ENCODE measurements around the gene CARHSP1.

Gene CARHSP1

DNA sequence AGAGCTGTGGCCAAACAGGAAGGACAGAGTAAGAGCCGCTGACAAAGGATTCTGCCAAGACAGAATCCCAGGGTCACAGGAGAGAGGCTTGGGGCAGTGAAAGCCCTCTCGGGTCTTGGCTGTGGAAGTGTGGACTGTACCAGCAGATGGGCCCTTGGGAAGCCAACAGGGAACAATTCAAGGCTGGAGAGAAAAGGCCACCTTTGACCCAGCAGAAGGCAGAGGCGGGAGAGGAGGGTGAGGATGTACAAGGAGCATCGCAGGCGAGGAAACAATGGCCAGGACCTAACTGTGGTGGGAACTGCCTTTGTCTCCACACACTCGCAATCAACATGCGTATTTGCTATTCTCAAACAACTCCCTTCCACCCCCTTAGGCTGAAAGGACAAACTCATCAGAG, 15.7 kb downstream of the CARHSP1 start:
- no peak for TF ChIP-seq SNAI2 (CRISPR knock-in tag; IDR thresholded peaks at IDR 0.05)
- TF ChIP-seq GLIS3 (CRISPR knock-in tag; IDR thresholded peaks at IDR 0.05), result no peak
- TF ChIP-seq RARB (CRISPR knock-in tag; IDR thresholded peaks at IDR 0.05), result no peak
- TF ChIP-seq, protein P1, sequence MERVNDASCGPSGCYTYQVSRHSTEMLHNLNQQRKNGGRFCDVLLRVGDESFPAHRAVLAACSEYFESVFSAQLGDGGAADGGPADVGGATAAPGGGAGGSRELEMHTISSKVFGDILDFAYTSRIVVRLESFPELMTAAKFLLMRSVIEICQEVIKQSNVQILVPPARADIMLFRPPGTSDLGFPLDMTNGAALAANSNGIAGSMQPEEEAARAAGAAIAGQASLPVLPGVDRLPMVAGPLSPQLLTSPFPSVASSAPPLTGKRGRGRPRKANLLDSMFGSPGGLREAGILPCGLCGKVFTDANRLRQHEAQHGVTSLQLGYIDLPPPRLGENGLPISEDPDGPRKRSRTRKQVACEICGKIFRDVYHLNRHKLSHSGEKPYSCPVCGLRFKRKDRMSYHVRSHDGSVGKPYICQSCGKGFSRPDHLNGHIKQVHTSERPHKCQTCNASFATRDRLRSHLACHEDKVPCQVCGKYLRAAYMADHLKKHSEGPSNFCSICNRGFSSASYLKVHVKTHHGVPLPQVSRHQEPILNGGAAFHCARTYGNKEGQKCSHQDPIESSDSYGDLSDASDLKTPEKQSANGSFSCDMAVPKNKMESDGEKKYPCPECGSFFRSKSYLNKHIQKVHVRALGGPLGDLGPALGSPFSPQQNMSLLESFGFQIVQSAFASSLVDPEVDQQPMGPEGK (CRISPR knock-in tag; IDR thresholded peaks at IDR 0.05; ENCODE audit: borderline replicate concordance), result no peak
- TF ChIP-seq TCF4 (CRISPR knock-in tag; IDR thresholded peaks at IDR 0.05; ENCODE audit: borderline replicate concordance), result no peak
- no peak for TF ChIP-seq ESRRG (CRISPR knock-in tag; IDR thresholded peaks at IDR 0.05)
- ATAC-seq, result no peak

DNA sequence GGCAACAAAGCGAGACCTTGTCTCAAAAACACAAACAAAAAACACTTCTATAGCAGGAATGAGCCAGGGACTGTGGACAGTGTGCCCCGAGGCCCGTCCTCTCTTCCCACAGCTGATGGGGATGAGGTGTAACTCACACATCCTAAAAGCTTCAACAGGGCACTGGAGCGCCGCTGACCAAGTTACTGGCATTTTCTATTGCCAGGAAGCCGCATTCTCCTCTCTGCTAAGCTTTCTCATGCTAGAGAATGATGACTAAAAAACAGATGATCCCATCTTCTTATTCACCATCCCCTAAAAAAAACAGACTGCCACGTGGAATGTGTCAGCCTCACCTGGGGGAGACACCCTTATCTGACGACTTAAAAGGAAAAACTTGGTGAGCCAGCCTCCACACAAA, 16.3 kb downstream of the CARHSP1 start:
- no peak for ATAC-seq
- no peak for TF ChIP-seq TCF4 (CRISPR knock-in tag; IDR thresholded peaks at IDR 0.05; ENCODE audit: borderline replicate concordance)
- TF ChIP-seq, protein P2, sequence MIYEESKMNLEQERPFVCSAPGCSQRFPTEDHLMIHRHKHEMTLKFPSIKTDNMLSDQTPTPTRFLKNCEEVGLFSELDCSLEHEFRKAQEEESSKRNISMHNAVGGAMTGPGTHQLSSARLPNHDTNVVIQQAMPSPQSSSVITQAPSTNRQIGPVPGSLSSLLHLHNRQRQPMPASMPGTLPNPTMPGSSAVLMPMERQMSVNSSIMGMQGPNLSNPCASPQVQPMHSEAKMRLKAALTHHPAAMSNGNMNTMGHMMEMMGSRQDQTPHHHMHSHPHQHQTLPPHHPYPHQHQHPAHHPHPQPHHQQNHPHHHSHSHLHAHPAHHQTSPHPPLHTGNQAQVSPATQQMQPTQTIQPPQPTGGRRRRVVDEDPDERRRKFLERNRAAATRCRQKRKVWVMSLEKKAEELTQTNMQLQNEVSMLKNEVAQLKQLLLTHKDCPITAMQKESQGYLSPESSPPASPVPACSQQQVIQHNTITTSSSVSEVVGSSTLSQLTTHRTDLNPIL (CRISPR knock-in tag; IDR thresholded peaks at IDR 0.05; ENCODE audit: low read depth), result no peak
- TF ChIP-seq RARB (CRISPR knock-in tag; IDR thresholded peaks at IDR 0.05), result no peak
- TF ChIP-seq GLIS3 (CRISPR knock-in tag; IDR thresholded peaks at IDR 0.05), result no peak
- no peak for TF ChIP-seq ZFP30 (CRISPR knock-in tag; IDR thresholded peaks at IDR 0.05)
- TF ChIP-seq ARNTL (CRISPR knock-in tag; IDR thresholded peaks at IDR 0.05; ENCODE audit: borderline replicate concordance, low read depth), result no peak
- no peak for TF ChIP-seq ISL1 (CRISPR knock-in tag; IDR thresholded peaks at IDR 0.05)
- no peak for TF ChIP-seq ESRRG (CRISPR knock-in tag; IDR thresholded peaks at IDR 0.05)

DNA sequence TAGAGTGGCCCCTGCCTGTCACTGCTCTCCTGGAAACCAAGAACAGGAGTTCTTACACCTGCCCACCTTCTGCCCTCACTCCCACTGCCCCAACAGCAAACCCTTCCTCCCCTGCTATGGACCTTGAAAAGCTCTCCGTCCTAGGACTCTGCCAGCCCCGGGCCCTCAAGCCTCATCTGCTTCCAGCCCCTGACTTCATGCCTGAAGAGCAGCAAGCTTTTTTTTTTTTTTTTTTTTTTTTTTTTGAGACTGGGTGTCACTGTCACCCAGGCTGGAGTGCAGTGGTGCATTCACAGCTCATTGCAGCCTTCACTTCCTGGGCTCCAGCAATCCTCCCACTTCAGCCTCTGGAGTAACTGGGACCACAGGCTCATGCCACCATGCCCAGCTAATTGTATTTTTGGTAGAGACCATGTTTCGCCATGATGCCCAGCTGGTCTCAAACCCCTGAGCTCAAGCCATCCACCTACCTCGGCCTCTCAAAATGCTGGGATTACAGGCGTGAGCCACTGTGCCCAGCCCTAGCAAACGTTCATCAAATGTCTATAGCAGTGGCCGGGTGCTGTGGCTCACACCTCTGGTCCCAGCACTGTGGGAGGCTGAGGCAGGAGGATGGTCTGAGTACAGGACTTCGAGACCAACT, 16.9 kb downstream of the CARHSP1 start:
- TF ChIP-seq GLIS3 (CRISPR knock-in tag; IDR thresholded peaks at IDR 0.05), result no peak
- TF ChIP-seq, protein P3, sequence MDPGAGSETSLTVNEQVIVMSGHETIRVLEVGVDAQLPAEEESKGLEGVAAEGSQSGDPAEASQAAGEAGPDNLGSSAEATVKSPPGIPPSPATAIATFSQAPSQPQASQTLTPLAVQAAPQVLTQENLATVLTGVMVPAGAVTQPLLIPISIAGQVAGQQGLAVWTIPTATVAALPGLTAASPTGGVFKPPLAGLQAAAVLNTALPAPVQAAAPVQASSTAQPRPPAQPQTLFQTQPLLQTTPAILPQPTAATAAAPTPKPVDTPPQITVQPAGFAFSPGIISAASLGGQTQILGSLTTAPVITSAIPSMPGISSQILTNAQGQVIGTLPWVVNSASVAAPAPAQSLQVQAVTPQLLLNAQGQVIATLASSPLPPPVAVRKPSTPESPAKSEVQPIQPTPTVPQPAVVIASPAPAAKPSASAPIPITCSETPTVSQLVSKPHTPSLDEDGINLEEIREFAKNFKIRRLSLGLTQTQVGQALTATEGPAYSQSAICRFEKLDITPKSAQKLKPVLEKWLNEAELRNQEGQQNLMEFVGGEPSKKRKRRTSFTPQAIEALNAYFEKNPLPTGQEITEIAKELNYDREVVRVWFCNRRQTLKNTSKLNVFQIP (CRISPR knock-in tag; IDR thresholded peaks at IDR 0.05; ENCODE audit: borderline replicate concordance, low read depth), result no peak
- TF ChIP-seq OSR1 (CRISPR knock-in tag; IDR thresholded peaks at IDR 0.05), result no peak
- no peak for TF ChIP-seq ZNF565 (CRISPR knock-in tag; conservative IDR thresholded peaks at IDR 0.05; ENCODE audit: low read depth)
- no peak for TF ChIP-seq SNAI2 (CRISPR knock-in tag; IDR thresholded peaks at IDR 0.05)
- TF ChIP-seq, protein P4, sequence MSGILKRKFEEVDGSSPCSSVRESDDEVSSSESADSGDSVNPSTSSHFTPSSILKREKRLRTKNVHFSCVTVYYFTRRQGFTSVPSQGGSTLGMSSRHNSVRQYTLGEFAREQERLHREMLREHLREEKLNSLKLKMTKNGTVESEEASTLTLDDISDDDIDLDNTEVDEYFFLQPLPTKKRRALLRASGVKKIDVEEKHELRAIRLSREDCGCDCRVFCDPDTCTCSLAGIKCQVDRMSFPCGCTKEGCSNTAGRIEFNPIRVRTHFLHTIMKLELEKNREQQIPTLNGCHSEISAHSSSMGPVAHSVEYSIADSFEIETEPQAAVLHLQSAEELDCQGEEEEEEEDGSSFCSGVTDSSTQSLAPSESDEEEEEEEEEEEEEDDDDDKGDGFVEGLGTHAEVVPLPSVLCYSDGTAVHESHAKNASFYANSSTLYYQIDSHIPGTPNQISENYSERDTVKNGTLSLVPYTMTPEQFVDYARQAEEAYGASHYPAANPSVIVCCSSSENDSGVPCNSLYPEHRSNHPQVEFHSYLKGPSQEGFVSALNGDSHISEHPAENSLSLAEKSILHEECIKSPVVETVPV (CRISPR knock-in tag; IDR thresholded peaks at IDR 0.05), result no peak
- TF ChIP-seq ARNTL (CRISPR knock-in tag; IDR thresholded peaks at IDR 0.05; ENCODE audit: borderline replicate concordance, low read depth), result no peak
- TF ChIP-seq ZNF70 (CRISPR knock-in tag; IDR thresholded peaks at IDR 0.05), result no peak
- TF ChIP-seq PPARA (CRISPR knock-in tag; IDR thresholded peaks at IDR 0.05; ENCODE audit: borderline replicate concordance), result no peak
- no peak for TF ChIP-seq ISL1 (CRISPR knock-in tag; IDR thresholded peaks at IDR 0.05)
- TF ChIP-seq, protein P1 (CRISPR knock-in tag; IDR thresholded peaks at IDR 0.05; ENCODE audit: borderline replicate concordance), result no peak
- TF ChIP-seq RARB (CRISPR knock-in tag; IDR thresholded peaks at IDR 0.05), result no peak
- TF ChIP-seq, protein P2 (CRISPR knock-in tag; IDR thresholded peaks at IDR 0.05; ENCODE audit: low read depth), result no peak
- TF ChIP-seq CSDC2 (CRISPR knock-in tag; IDR thresholded peaks at IDR 0.05), result no peak
- TF ChIP-seq BACH2 (CRISPR knock-in tag; IDR thresholded peaks at IDR 0.05; ENCODE audit: borderline replicate concordance), result no peak
- TF ChIP-seq TOX (CRISPR knock-in tag; IDR thresholded peaks at IDR 0.05; ENCODE audit: borderline replicate concordance), result no peak
- TF ChIP-seq ZNF8 (CRISPR knock-in tag; IDR thresholded peaks at IDR 0.05), result no peak
- TF ChIP-seq ZFP3 (CRISPR knock-in tag; IDR thresholded peaks at IDR 0.05), result no peak
- no peak for TF ChIP-seq ZFP30 (CRISPR knock-in tag; IDR thresholded peaks at IDR 0.05)
- no peak for ATAC-seq

All from SK-N-SH treated with all-trans-retinoic acid at 6 μM for 48 hours (cell line).